Trophoblast cell (in vitro differentiated cells and primary cell): Measurements from ENCODE around the gene LCE1C.
A peak's percentile ranks its signal among the peaks of the same experiment; 100 is the strongest.

Experiments used
- DNase-seq, 2 donors: peaks; one replicate each; pipeline ENCODE4 v3.0.0-alpha.2; 2016
- H2AFZ ChIP-seq: 2 replicates; pipeline ENCODE4 v1.6.1; 2013; ENCODE audit warnings: low read length, moderate library complexity, mild to moderate bottlenecking; ENCODE audit not compliant: insufficient read depth, poor library complexity
- H2AK5ac ChIP-seq: 2 replicates; pipeline ENCODE4 v1.6.1; 2013; ENCODE audit warnings: mild to moderate bottlenecking, low read length
- H2BK120ac ChIP-seq: 2 replicates; pipeline ENCODE4 v1.6.1; 2013; ENCODE audit warnings: low read length, mild to moderate bottlenecking, moderate library complexity; ENCODE audit not compliant: insufficient read depth, poor library complexity
- H2BK12ac ChIP-seq: 2 replicates; pipeline ENCODE4 v1.6.1; 2013; ENCODE audit warnings: mild to moderate bottlenecking, low read length, moderate library complexity
- H2BK5ac ChIP-seq: 2 replicates; pipeline ENCODE4 v1.6.1; 2013; ENCODE audit warnings: low read length, low read depth, moderate library complexity, mild to moderate bottlenecking; ENCODE audit not compliant: poor library complexity
- H3K14ac ChIP-seq: 2 replicates; pipeline ENCODE4 v1.6.1; 2013; ENCODE audit warnings: mild to moderate bottlenecking, low read length
- H3K18ac ChIP-seq: 2 replicates; pipeline ENCODE4 v1.6.1; 2013; ENCODE audit warnings: mild to moderate bottlenecking, low read length
- H3K23ac ChIP-seq: 2 replicates; pipeline ENCODE4 v1.6.1; 2013; ENCODE audit warnings: low read length
- H3K27ac ChIP-seq: 2 replicates; pipeline ENCODE4 v1.5.1; 2013; ENCODE audit warnings: low read depth, mild to moderate bottlenecking, inconsistent platforms, low read length, moderate library complexity
- H3K27me3 ChIP-seq: 2 replicates; pipeline ENCODE4 v1.6.1; 2013; ENCODE audit warnings: inconsistent platforms, mild to moderate bottlenecking, low read length, moderate library complexity; ENCODE audit not compliant: insufficient read depth
- H3K36me3 ChIP-seq, 2 experiments: 1 replicate in 1 of 2; 2 replicates in 1 of 2; pipeline ENCODE4 v1.6.1; 2013; ENCODE audit warnings: low read length in 2 of 2, mild to moderate bottlenecking in 2 of 2, moderate library complexity in 1 of 2; ENCODE audit not compliant: insufficient read depth in 2 of 2, control insufficient read depth in 1 of 2
- H3K4ac ChIP-seq: 2 replicates; pipeline ENCODE4 v1.6.1; 2013; ENCODE audit warnings: low read depth, mild to moderate bottlenecking, low read length, moderate library complexity
- H3K4me1 ChIP-seq, 2 experiments: 1 replicate in 1 of 2; 2 replicates in 1 of 2; pipeline ENCODE4 v1.6.1; 2013; ENCODE audit warnings: low read length in 2 of 2, mild to moderate bottlenecking in 2 of 2, moderate library complexity in 1 of 2; ENCODE audit not compliant: insufficient read depth in 2 of 2, control insufficient read depth in 1 of 2
- H3K4me2 ChIP-seq: 2 replicates; pipeline ENCODE4 v1.6.1; 2013; ENCODE audit warnings: inconsistent platforms, mild to moderate bottlenecking, low read length, moderate library complexity
- H3K4me3 ChIP-seq: 2 replicates; pipeline ENCODE4 v1.5.1; 2013; ENCODE audit warnings: mild to moderate bottlenecking, low read depth, low read length, inconsistent platforms
- H3K79me1 ChIP-seq: one replicate; pipeline ENCODE4 v1.6.1; 2013; ENCODE audit warnings: low read length
- H3K79me2 ChIP-seq: 2 replicates; pipeline ENCODE4 v1.6.1; 2013; ENCODE audit warnings: low read length, mild to moderate bottlenecking; ENCODE audit not compliant: control insufficient read depth, insufficient read depth, poor library complexity
- H3K9ac ChIP-seq: 2 replicates; pipeline ENCODE4 v1.6.1; 2013; ENCODE audit warnings: mild to moderate bottlenecking, low read length
- H3K9me3 ChIP-seq: 2 replicates; pipeline ENCODE4 v1.6.1; 2013; ENCODE audit warnings: low read depth, mild to moderate bottlenecking, control low read depth, inconsistent platforms, low read length; ENCODE audit not compliant: insufficient read depth
- H4K12ac ChIP-seq: 2 replicates; pipeline ENCODE4 v1.6.1; 2013; ENCODE audit warnings: low read depth, mild to moderate bottlenecking, low read length, moderate library complexity
- H4K8ac ChIP-seq: 2 replicates; pipeline ENCODE4 v1.6.1; 2013; ENCODE audit warnings: low read depth, mild to moderate bottlenecking, low read length, moderate library complexity
- H4K91ac ChIP-seq: one replicate; pipeline ENCODE4 v1.6.1; 2013; ENCODE audit warnings: low read depth, mild to moderate bottlenecking, low read length, moderate library complexity
- WGBS: extraction: QIAGEN DNeasy Blood & Tissue Kit; methylation state at CpG from one replicate; pipeline ENCODE4 v1.1.7; 2013; ENCODE audit warnings: missing lambda C conversion rate; ENCODE audit not compliant: insufficient read length, insufficient coverage; ENCODE audit errors: extremely low coverage; 5-methylcytosine and 5-hydroxymethylcytosine counted together

The LCE1C gene

DNA sequence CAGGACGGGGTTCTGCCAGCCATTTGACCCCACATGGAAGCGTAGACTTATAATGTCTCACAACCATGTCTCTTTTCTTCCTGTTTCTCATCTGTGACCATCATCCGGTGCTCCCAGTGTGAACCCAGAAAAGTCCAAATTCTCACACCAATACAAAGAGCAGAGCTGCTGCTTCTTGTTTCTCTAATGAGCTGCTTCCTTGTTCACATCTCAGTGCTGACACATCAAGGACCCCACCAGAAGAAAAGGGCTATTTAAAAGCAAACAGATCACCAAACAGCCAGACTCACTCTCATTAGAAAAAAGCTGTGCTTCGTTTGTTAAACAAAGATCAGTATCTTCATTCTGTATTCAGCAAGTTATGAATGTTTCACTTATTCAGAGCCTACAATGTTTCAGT, 10.8 kb downstream of the LCE1C start:
- H3K23ac ChIP-seq, result no peak overlapping the region
- H3K9ac ChIP-seq, result no peak overlapping the region
- no peak overlapping the region for H3K4me2 ChIP-seq
- DNase-seq, result no peak
- no CpG with 5 or more reads among the region's 4 CpGs for WGBS
- H2BK5ac ChIP-seq, result no peak overlapping the region
- no peak overlapping the region for H4K91ac ChIP-seq
- H2AFZ ChIP-seq, result no peak overlapping the region
- no peak overlapping the region for H4K12ac ChIP-seq
- no peak overlapping the region for H3K14ac ChIP-seq
- H3K27ac ChIP-seq, result no peak overlapping the region
- H3K4ac ChIP-seq, result no peak overlapping the region
- H3K27me3 ChIP-seq, result no peaks in the 10 kb centered on the region
- H4K8ac ChIP-seq, result no peak overlapping the region
- peaks cover 11% of the 10 kb centered on the region for H3K9me3 ChIP-seq
- H3K18ac ChIP-seq, result no peak overlapping the region
- H3K36me3 ChIP-seq, result no peaks in the 10 kb centered on the region
- H2BK120ac ChIP-seq, result no peak overlapping the region
- no peak overlapping the region for H2AK5ac ChIP-seq
- no peaks in the 10 kb centered on the region for H3K4me1 ChIP-seq
- H3K79me1 ChIP-seq, result no peaks in the 10 kb centered on the region
- H2BK12ac ChIP-seq, result no peak overlapping the region
- H3K4me3 ChIP-seq, result no peak overlapping the region
- no peaks in the 10 kb centered on the region for H3K79me2 ChIP-seq

DNA sequence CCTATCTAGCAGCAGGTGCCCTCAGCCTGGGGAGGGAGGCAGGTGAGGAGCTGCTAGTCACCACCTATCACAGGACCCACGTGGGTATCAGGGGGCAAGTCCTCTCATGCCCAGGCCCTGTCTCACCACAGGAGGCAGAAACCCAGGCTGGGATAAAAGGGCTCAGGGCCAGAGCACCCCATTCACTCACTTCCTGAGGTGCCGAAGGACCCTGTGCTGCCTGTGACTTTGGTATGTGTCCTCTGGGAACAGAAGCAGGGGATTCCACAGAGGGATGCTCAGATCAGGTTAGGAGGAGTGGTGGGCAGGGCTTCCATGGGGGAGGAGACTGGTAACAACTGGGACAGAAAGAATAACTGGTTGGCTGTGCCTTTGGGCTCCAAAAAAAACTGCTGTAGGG, 20.4 kb downstream of the LCE1C start, which contains the start of gene LCE1E:
TSS of gene LCE1E (plus strand) at position 181 of the 400 bp plus-strand sequence. CDS start 1,043 bp downstream, outside the sequence.
- Histone ChIP-seq H3K4me1 (no peaks in the 10 kb centered on the region), H3K9ac (no peak within 1 kb of the TSS), H4K12ac (no peak within 1 kb of the TSS), H2AFZ (no peak within 1 kb of the TSS), H3K27ac (no peak within 1 kb of the TSS), H4K8ac (no peak within 1 kb of the TSS), H2AK5ac (no peak within 1 kb of the TSS), H3K18ac (no peak within 1 kb of the TSS), H3K79me2 (no peaks in the 10 kb centered on the region), H3K23ac (no peak within 1 kb of the TSS), H3K4me3 (no peak within 1 kb of the TSS), H3K4me2 (no peak within 1 kb of the TSS), H3K9me3 (peaks cover 6% of the 10 kb centered on the region), H4K91ac (no peak within 1 kb of the TSS), H2BK12ac (no peak within 1 kb of the TSS), H3K27me3 (no peaks in the 10 kb centered on the region), H3K4ac (no peak within 1 kb of the TSS), H3K14ac (no peak within 1 kb of the TSS), H2BK120ac (no peak within 1 kb of the TSS), H3K79me1 (no peaks in the 10 kb centered on the region), H2BK5ac (no peak within 1 kb of the TSS), H3K36me3 (no peaks in the 10 kb centered on the region)
- WGBS, result no CpG with 5 or more reads among the region's 2 CpGs
- DNase-seq, result no peak

DNA sequence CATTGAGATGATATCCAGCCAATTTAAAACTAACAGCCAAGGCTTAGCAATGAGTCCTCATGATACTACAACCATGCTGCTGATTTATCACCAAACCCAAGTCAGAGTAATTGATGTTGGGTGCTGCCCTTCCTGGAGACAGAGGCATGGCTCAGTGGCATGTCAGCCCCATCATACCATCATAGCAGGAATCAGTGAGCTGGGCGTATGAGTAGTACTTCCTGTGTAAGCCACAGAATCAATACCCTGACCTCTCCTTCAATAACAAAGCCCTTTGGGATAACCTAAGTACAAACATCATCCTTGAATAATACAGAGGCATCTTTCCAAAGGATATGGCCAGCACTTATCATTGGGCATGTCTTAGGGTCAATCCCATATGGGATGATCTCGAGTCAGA, 23.4 kb downstream of the LCE1C start:
- Histone ChIP-seq H4K8ac (no peak overlapping the region), H4K12ac (no peak overlapping the region), H3K9me3 (peaks cover 8% of the 10 kb centered on the region), H3K79me1 (no peaks in the 10 kb centered on the region), H3K79me2 (no peaks in the 10 kb centered on the region), H3K27ac (no peak overlapping the region), H3K27me3 (no peaks in the 10 kb centered on the region), H3K23ac (no peak overlapping the region), H2AK5ac (no peak overlapping the region), H3K36me3 (no peaks in the 10 kb centered on the region), H3K4ac (no peak overlapping the region), H4K91ac (no peak overlapping the region), H2BK12ac (no peak overlapping the region), H3K4me2 (no peak overlapping the region), H3K4me3 (no peak overlapping the region), H2BK5ac (no peak overlapping the region), H3K9ac (no peak overlapping the region), H3K14ac (no peak overlapping the region), H2BK120ac (no peak overlapping the region), H2AFZ (no peak overlapping the region), H3K18ac (no peak overlapping the region), H3K4me1 (no peaks in the 10 kb centered on the region)
- DNase-seq, result no peak
- WGBS, result no CpG with 5 or more reads among the region's 2 CpGs

DNA sequence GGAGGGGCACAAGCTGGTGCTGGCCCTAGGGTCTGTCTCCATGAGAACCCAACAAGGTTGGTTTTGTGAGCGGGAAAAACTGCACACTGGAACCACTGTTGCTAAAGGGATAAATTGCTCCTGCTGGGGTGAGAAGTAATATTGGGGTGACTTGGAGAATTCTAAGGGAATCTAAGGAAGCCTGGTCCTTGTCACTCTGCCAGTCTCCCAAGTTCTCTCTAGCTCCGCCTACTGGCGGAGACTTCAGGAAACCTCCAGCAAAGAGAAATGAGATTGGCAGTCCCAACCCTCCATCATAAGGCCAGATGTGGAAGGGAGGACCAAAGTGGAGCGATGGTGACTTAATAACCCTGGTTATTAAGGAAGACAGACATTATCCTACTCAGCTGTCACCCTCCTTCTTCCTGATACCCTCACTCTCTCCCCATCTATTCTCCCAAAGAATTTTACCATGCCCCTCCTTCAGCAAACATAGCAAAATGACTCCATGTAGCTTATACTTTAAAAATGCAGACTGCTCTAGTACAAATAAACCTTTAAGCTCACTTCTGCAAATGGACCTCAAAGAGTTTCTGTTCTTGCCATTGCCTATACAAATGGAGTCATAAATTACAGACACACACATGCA, 28.8 kb downstream of the LCE1C start:
- WGBS, result no CpG with 5 or more reads among the region's 4 CpGs

More for the DNA sequence above, 28.8 kb downstream of the LCE1C start:
- Histone ChIP-seq H3K18ac (no peak overlapping the region), H2BK5ac (no peak overlapping the region), H3K79me1 (no peaks in the 10 kb centered on the region), H2AK5ac (no peak overlapping the region), H3K9ac (no peak overlapping the region), H4K12ac (no peak overlapping the region), H2BK120ac (no peak overlapping the region), H3K79me2 (no peaks in the 10 kb centered on the region), H3K4me3 (no peak overlapping the region), H4K8ac (no peak overlapping the region), H4K91ac (no peak overlapping the region), H3K27ac (no peak overlapping the region), H2AFZ (no peak overlapping the region), H2BK12ac (no peak overlapping the region), H3K9me3 (peaks cover 13% of the 10 kb centered on the region), H3K4me2 (no peak overlapping the region), H3K27me3 (no peaks in the 10 kb centered on the region), H3K14ac (no peak overlapping the region), H3K4ac (no peak overlapping the region), H3K4me1 (no peaks in the 10 kb centered on the region), H3K23ac (no peak overlapping the region), H3K36me3 (no peaks in the 10 kb centered on the region)
- DNase-seq, result peak; percentile 6 to 45
